HCT116 (cell line): ENCODE data around the gene TICAM2. TPM values are rescaled to one million over a fixed set of nuclear protein-coding genes. Genes with fewer than 3 reads are reported as not detected.

ENCODE experiments used
- ATAC-seq: fragments of 200-7000 bp; cut with Tn5 transposase; 2 replicates; pipeline ENCODE4 v1.9.1; 2020; ENCODE audit warnings: mild to moderate bottlenecking, moderate library complexity
- BruUV-seq: library from RNA; stranded (reverse); fragments of 400-500 nt; replicated peaks from 2 replicates; lab custom pipeline; 2021; lab: Mats Ljungman, UMichigan
- CTCF ChIA-PET: fragments of 300-600 bp; sonication (Branson Sonifier 250); formaldehyde crosslinking; loops from one replicate; lab custom pipeline; 2021; ENCODE audit warnings: antibody characterized with exemption; lab: Charles Lee
- POLR2A ChIA-PET: fragments of 300-600, 350-600 bp; sonication (Branson Sonifier 250); formaldehyde crosslinking; loops from one replicate; lab custom pipeline; 2021; ENCODE audit warnings: antibody characterized with exemption; lab: Charles Lee
- RAD21 ChIA-PET, 2 experiments: fragments of 300-600 bp; sonication (Branson Sonifier 250); formaldehyde crosslinking; loops; one replicate each; lab custom pipeline; 2023; ENCODE audit warnings: low total read pairs in 2 of 2; ENCODE audit not compliant: uncharacterized antibody in 2 of 2, unreplicated experiment in 2 of 2, low non-redundant PET in 1 of 2; lab: Charles Lee
- DNase-seq: peaks from one replicate; pipeline ENCODE4 v3.0.0-alpha.2; 2010; ENCODE audit warnings: low read depth, low spot score
- H2AFZ ChIP-seq: fragments of 200-600 bp; shearing (Covaris generic), sonication (generic); 2 replicates; pipeline ENCODE4 v1.6.1; 2017; ENCODE audit warnings: low read depth, mixed run types, mixed read lengths, antibody characterized with exemption, low read length; ENCODE audit not compliant: poor library complexity, severe bottlenecking
- H3K27ac ChIP-seq: 2 replicates; pipeline ENCODE4 v1.5.1; 2012; ENCODE audit warnings: low read depth, low read length
- H3K27me3 ChIP-seq: fragments of 200-600 bp; sonication (generic); 2 replicates; pipeline ENCODE4 v1.6.1; 2016; ENCODE audit warnings: mixed run types, low read length, mixed read lengths; ENCODE audit not compliant: insufficient read depth
- H3K36me3 ChIP-seq, 2 experiments: fragments of 200-500 bp in 1 of 2; fragments of 200-600 bp in 1 of 2; sonication (Bioruptor generic) in 1 of 2; sonication (generic) in 1 of 2; 2 replicates each; pipeline versions ENCODE4 v1.5.1 to v1.6.1; 2014 to 2016; ENCODE audit warnings: low read length in 2 of 2, inconsistent platforms in 1 of 2, mixed read lengths in 1 of 2, mixed run types in 1 of 2; ENCODE audit not compliant: insufficient read depth in 2 of 2, control insufficient read depth in 1 of 2
- H3K4me1 ChIP-seq, 2 experiments: fragments of 200-600 bp in 1 of 2; sonication (generic) in 1 of 2; 2 replicates each; pipeline versions ENCODE4 v1.5.1 to v1.6.1; 2012 to 2017; ENCODE audit warnings: low read length in 2 of 2, inconsistent platforms in 1 of 2, mild to moderate bottlenecking in 1 of 2, mixed read lengths in 1 of 2, mixed run types in 1 of 2, moderate library complexity in 1 of 2; ENCODE audit not compliant: insufficient read depth in 2 of 2, control insufficient read depth in 1 of 2
- H3K4me2 ChIP-seq: fragments of 200-600 bp; sonication (generic); 2 replicates; pipeline ENCODE4 v1.6.1; 2017; ENCODE audit warnings: mixed run types, low read length, mixed read lengths
- H3K4me3 ChIP-seq, 2 experiments: fragments of 200-600 bp in 1 of 2; sonication (generic) in 1 of 2; replicated peaks in 1 of 2; 2 replicates each; pipeline ENCODE4 v1.5.1; 2011 to 2016; ENCODE audit warnings: low read length in 2 of 2, control low read depth in 1 of 2, low read depth in 1 of 2, mild to moderate bottlenecking in 1 of 2, mixed read lengths in 1 of 2, mixed run types in 1 of 2
- H3K79me2 ChIP-seq: fragments of 200-600 bp; sonication (generic); 2 replicates; pipeline ENCODE4 v1.6.1; 2017; ENCODE audit warnings: mild to moderate bottlenecking, mixed run types, low read length, moderate library complexity, mixed read lengths; ENCODE audit not compliant: insufficient read depth
- H3K9ac ChIP-seq: fragments of 200-600 bp; sonication (generic); 2 replicates; pipeline ENCODE4 v1.6.1; 2016; ENCODE audit warnings: low read length, mixed read lengths
- H3K9me2 ChIP-seq: fragments of 200-600 bp; sonication (generic), shearing (Covaris generic); 2 replicates; pipeline ENCODE4 v1.6.1; 2017; ENCODE audit warnings: mixed run types, mild to moderate bottlenecking, moderate library complexity; ENCODE audit not compliant: insufficient read depth
- H3K9me3 ChIP-seq, 2 experiments: fragments of 200-500 bp in 1 of 2; fragments of 200-600 bp in 1 of 2; sonication (Bioruptor generic) in 1 of 2; sonication (generic) in 1 of 2; 2 replicates each; pipeline ENCODE4 v1.6.1; 2014 to 2017; ENCODE audit warnings: low read length in 2 of 2, mixed read lengths in 2 of 2, inconsistent platforms in 1 of 2, low read depth in 1 of 2, mild to moderate bottlenecking in 1 of 2, mixed run types in 1 of 2, moderate library complexity in 1 of 2; ENCODE audit not compliant: control insufficient read depth in 1 of 2, insufficient read depth in 1 of 2
- H4K20me1 ChIP-seq: fragments of 200-600 bp; sonication (generic), shearing (Covaris generic); 2 replicates; pipeline ENCODE4 v1.6.1; 2017; ENCODE audit warnings: mixed run types, mild to moderate bottlenecking, moderate library complexity; ENCODE audit not compliant: insufficient read depth
- CBX3 ChIP-seq: IDR thresholded peaks from 2 replicates; pipeline ENCODE4 v1.6.1; 2012; ENCODE audit warnings: low read depth
- CEBPB ChIP-seq: IDR thresholded peaks from 2 replicates; pipeline ENCODE4 v1.6.1; 2012; ENCODE audit warnings: low read depth
- EGR1 ChIP-seq: IDR thresholded peaks from 2 replicates; pipeline ENCODE4 v1.6.1; 2012; ENCODE audit warnings: low read depth
- ELF1 ChIP-seq: IDR thresholded peaks from 2 replicates; pipeline ENCODE4 v1.6.1; 2012; ENCODE audit warnings: low read depth, borderline replicate concordance
- EZH2 ChIP-seq: fragments of 200-600 bp; sonication (generic); IDR thresholded peaks from 2 replicates; pipeline ENCODE4 v1.6.1; 2017; ENCODE audit warnings: antibody characterized with exemption, mixed run types
- EZH2phosphoT487 ChIP-seq: fragments of 200-600 bp; IDR thresholded peaks from 2 replicates; pipeline ENCODE4 v1.6.1; 2018; ENCODE audit warnings: antibody characterized with exemption, borderline replicate concordance
- JUND ChIP-seq: IDR thresholded peaks from 2 replicates; pipeline ENCODE4 v1.6.1; 2012
- POLR2AphosphoS5 ChIP-seq: IDR thresholded peaks from 2 replicates; pipeline ENCODE4 v1.6.1; 2011; ENCODE audit warnings: mild to moderate bottlenecking, low read depth, low read length, moderate library complexity
- RAD21 ChIP-seq: IDR thresholded peaks from 2 replicates; pipeline ENCODE4 v1.6.1; 2012; ENCODE audit warnings: low read depth, mild to moderate bottlenecking
- SIN3A ChIP-seq: IDR thresholded peaks from 2 replicates; pipeline ENCODE4 v1.6.1; 2012; ENCODE audit warnings: low read depth
- intact Hi-C: fragments of 100-400 bp; cut with micrococcal nuclease; formaldehyde crosslinking; loops from 2 replicates; pipeline ENCODE4 v1.10.0; 2022
- total RNA-seq: library from RNA; stranded (reverse); gene quantifications from one replicate; pipeline ENCODE4 v1.2.1, GENCODE V29; 2021; ENCODE audit not compliant: unreplicated experiment
- TF ChIP-seq, protein P1 (sequence below): IDR thresholded peaks from 2 replicates; pipeline ENCODE4 v1.6.1; 2012
- TF ChIP-seq, protein P2 (sequence below), 3 experiments: fragments of 200-600 bp in 1 of 3; sonication (generic) in 1 of 3; IDR thresholded peaks in 2 of 3; conservative IDR thresholded peaks in 1 of 3; 2 replicates each; pipeline ENCODE4 v1.5.1; 2012 to 2017; ENCODE audit warnings: low read depth in 2 of 3, low read length in 2 of 3, antibody characterized with exemption in 1 of 3, borderline replicate concordance in 1 of 3, control low read depth in 1 of 3, mild to moderate bottlenecking in 1 of 3, mixed read lengths in 1 of 3, mixed run types in 1 of 3, moderate library complexity in 1 of 3; ENCODE audit not compliant: insufficient read depth in 1 of 3
- TF ChIP-seq, protein P3 (sequence below): IDR thresholded peaks from 2 replicates; pipeline ENCODE4 v1.6.1; 2012

The TICAM2 gene
- total RNA-seq, 1 experiment from 2014 or later: 2.9 TPM

DNA sequence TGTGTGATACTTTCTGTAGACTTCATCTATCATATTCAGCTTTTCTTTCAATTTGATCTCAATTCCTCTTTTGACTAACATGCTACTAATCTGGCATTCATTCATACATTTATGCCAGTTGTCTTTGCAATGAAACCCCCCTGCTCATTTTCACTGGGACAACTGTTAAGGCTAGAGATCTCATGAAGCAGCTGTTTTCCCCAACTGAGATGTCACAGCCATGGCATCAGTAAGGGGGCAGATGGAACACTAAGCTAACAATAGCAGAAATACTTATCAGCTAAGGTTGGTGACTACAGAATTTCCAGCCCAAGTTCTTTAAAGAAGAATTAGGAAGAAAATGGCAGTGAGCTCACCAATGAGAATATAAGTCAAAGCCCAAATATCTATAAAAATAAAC, 14.2 kb upstream of the TICAM2 start:
- Histone ChIP-seq H3K9me3 (no peaks in the 10 kb centered on the region), H3K79me2 (peaks cover 96% of the 10 kb centered on the region), H3K4me3 (no peak overlapping the region), H3K9me2 (no peaks in the 10 kb centered on the region), H3K4me2 (no peak overlapping the region), H3K27ac (no peak overlapping the region), H3K9ac (no peak overlapping the region), H3K27me3 (no peaks in the 10 kb centered on the region), H4K20me1 (peaks cover 14% of the 10 kb centered on the region; the same call in 1 of the 2 replicates), H3K4me1 (no peaks in the 10 kb centered on the region), H3K36me3 (peaks cover 50 to 71% of the 10 kb centered on the region in 2 experiments), H2AFZ (no peak overlapping the region)
- TF ChIP-seq ELF1 (no peak), CEBPB (no peak), JUND (no peak), SIN3A (no peak), RAD21 (no peak), POLR2AphosphoS5 (no peak), EZH2 (no peak), CBX3 (no peak), EGR1 (no peak), EZH2phosphoT487 (no peak)
- TF ChIP-seq, protein P1, sequence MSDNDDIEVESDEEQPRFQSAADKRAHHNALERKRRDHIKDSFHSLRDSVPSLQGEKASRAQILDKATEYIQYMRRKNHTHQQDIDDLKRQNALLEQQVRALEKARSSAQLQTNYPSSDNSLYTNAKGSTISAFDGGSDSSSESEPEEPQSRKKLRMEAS: no peak
- TF ChIP-seq, protein P2, sequence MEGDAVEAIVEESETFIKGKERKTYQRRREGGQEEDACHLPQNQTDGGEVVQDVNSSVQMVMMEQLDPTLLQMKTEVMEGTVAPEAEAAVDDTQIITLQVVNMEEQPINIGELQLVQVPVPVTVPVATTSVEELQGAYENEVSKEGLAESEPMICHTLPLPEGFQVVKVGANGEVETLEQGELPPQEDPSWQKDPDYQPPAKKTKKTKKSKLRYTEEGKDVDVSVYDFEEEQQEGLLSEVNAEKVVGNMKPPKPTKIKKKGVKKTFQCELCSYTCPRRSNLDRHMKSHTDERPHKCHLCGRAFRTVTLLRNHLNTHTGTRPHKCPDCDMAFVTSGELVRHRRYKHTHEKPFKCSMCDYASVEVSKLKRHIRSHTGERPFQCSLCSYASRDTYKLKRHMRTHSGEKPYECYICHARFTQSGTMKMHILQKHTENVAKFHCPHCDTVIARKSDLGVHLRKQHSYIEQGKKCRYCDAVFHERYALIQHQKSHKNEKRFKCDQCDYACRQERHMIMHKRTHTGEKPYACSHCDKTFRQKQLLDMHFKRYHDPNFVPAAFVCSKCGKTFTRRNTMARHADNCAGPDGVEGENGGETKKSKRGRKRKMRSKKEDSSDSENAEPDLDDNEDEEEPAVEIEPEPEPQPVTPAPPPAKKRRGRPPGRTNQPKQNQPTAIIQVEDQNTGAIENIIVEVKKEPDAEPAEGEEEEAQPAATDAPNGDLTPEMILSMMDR (IDR thresholded peaks at IDR 0.05 in 2 of 3, conservative IDR thresholded peaks at IDR 0.05 in 1 of 3; ENCODE audit: borderline replicate concordance in 1 of 3, insufficient read depth in 1 of 3, low read depth in 2 of 3, low read length in 2 of 3): no peak
- TF ChIP-seq, protein P3, sequence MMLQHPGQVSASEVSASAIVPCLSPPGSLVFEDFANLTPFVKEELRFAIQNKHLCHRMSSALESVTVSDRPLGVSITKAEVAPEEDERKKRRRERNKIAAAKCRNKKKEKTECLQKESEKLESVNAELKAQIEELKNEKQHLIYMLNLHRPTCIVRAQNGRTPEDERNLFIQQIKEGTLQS: no peak
- ChIA-PET POLR2A (no interaction called here), RAD21 (no interaction called here), CTCF (no interaction called here)
- intact Hi-C loops: no loop called here
- no TSS peak for BruUV-seq
- ATAC-seq (no peak), DNase-seq (no peak)
